HepG2 (cell line): ENCODE data around the gene IFNLR1. TPM values are rescaled to one million over a fixed set of nuclear protein-coding genes. Genes with fewer than 3 reads are reported as not detected.
A peak's percentile ranks its signal among the peaks of the same experiment; 100 is the strongest.

Experiments used
- ATAC-seq: fragments of 200-7000 bp; cut with Tn5 transposase; 3 replicates; pipeline ENCODE4 v1.9.1; 2020; ENCODE audit warnings: mild to moderate bottlenecking, moderate library complexity
- BruUV-seq: library from RNA; stranded (reverse); fragments of 400-500 nt; replicated peaks from 2 replicates; lab custom pipeline; 2021; lab: Mats Ljungman, UMichigan
- CTCF ChIA-PET: fragments of 300-600 bp; formaldehyde crosslinking; extraction: SDS; loops from one replicate; lab custom pipeline; 2021; ENCODE audit warnings: low total read pairs, inconsistent platforms, low intra/inter-chr PET ratio; lab: Yijun Ruan, JAX
- POLR2A ChIA-PET: fragments of 350-600 bp; sonication (Branson Sonifier 250); formaldehyde crosslinking; loops from one replicate; lab custom pipeline; 2020; ENCODE audit warnings: antibody characterized with exemption, inconsistent platforms; lab: Yijun Ruan, JAX
- DNase-seq: peaks from one replicate; pipeline ENCODE4 v3.0.0-alpha.2; 2015; ENCODE audit warnings: low spot score
- FAIRE-seq: peaks from 3 replicates; lab custom pipeline; 2011; peaks lifted over from hg19 to GRCh38; lab: Jason Lieb, UNC
- H2AFZ ChIP-seq: one replicate; pipeline ENCODE4 v1.6.1; 2011; ENCODE audit warnings: low read length, inconsistent platforms
- H3K27ac ChIP-seq: fragments of 300-600 bp; 3 replicates; pipeline ENCODE4 v1.8.0; 2011; ENCODE audit warnings: mixed run types, mild to moderate bottlenecking, mixed read lengths, low read length, inconsistent platforms; ENCODE audit not compliant: insufficient read depth; ENCODE audit errors: extremely low read length
- H3K27me3 ChIP-seq, 2 experiments: fragments of 200-600 bp in 1 of 2; 2 replicates in 1 of 2; 3 replicates in 1 of 2; pipeline versions ENCODE4 v1.6.0 to v1.8.0; 2011; ENCODE audit warnings: low read length in 2 of 2, mild to moderate bottlenecking in 2 of 2, moderate library complexity in 2 of 2, inconsistent platforms in 1 of 2; ENCODE audit not compliant: insufficient read depth in 2 of 2, control insufficient read depth in 1 of 2
- H3K36me3 ChIP-seq, 2 experiments: fragments of 200-600 bp in 1 of 2; replicated peaks in 1 of 2; 2 replicates in 1 of 2; 3 replicates in 1 of 2; pipeline versions ENCODE4 v1.5.1 to v1.8.0; 2011; ENCODE audit warnings: low read length in 2 of 2, inconsistent platforms in 1 of 2; ENCODE audit not compliant: insufficient read depth in 2 of 2, control insufficient read depth in 1 of 2
- H3K4me1 ChIP-seq: 2 replicates; pipeline ENCODE4 v1.5.1; 2012; ENCODE audit warnings: low read length, inconsistent platforms; ENCODE audit not compliant: insufficient read depth
- H3K4me2 ChIP-seq: 2 replicates; pipeline ENCODE4 v1.6.0; 2011; ENCODE audit warnings: low read depth, low read length, inconsistent platforms
- H3K4me3 ChIP-seq, 3 experiments: fragments of 200-600 bp in 1 of 3; sonication (generic), shearing (Covaris generic) in 1 of 3; replicated peaks in 1 of 3; 2 replicates each; pipeline ENCODE4 v1.5.1; 2011 to 2016; ENCODE audit warnings: low read length in 3 of 3, inconsistent platforms in 2 of 3, low read depth in 2 of 3, mild to moderate bottlenecking in 2 of 3, control low read depth in 1 of 3, mixed read lengths in 1 of 3; ENCODE audit not compliant: insufficient read depth in 1 of 3
- H3K79me2 ChIP-seq: one replicate; pipeline ENCODE4 v1.6.1; 2011; ENCODE audit warnings: low read length, inconsistent platforms; ENCODE audit not compliant: insufficient read depth
- H3K9ac ChIP-seq: 2 replicates; pipeline ENCODE4 v1.6.0; 2011; ENCODE audit warnings: mild to moderate bottlenecking, low read depth, low read length, inconsistent platforms; ENCODE audit not compliant: insufficient read depth
- H3K9me3 ChIP-seq: 2 replicates; pipeline ENCODE4 v1.5.1; 2012; ENCODE audit warnings: mild to moderate bottlenecking, low read length
- H4K20me1 ChIP-seq: 2 replicates; pipeline ENCODE4 v1.6.0; 2011; ENCODE audit warnings: inconsistent platforms, mild to moderate bottlenecking, low read length, moderate library complexity; ENCODE audit not compliant: insufficient read depth
- AKAP8 ChIP-seq: sonication (generic); formaldehyde crosslinking; IDR thresholded peaks from 2 replicates; pipeline ENCODE4 v1.5.1; 2020; ENCODE audit warnings: mild to moderate bottlenecking, missing genetic modification reagents
- ATF7 ChIP-seq, 2 experiments: fragments of 450-650 bp in 1 of 2; sonication (generic) in 1 of 2; formaldehyde crosslinking in 1 of 2; IDR thresholded peaks; 2 replicates each; pipeline versions ENCODE4 v1.4.0 to v1.6.1; 2016 to 2020; ENCODE audit warnings: antibody characterized with exemption in 1 of 2, mild to moderate bottlenecking in 1 of 2, missing genetic modification reagents in 1 of 2
- BORCS8-MEF2B ChIP-seq: sonication (generic); formaldehyde crosslinking; IDR thresholded peaks from 2 replicates; pipeline ENCODE4 v1.8.0; 2022; ENCODE audit warnings: mild to moderate bottlenecking, missing genetic modification reagents
- DPF2 ChIP-seq: sonication (generic); formaldehyde crosslinking; IDR thresholded peaks from 2 replicates; pipeline ENCODE4 v1.4.0; 2020; ENCODE audit warnings: mild to moderate bottlenecking, low read depth, missing genetic modification reagents, borderline replicate concordance
- MAFG ChIP-seq: sonication (generic); formaldehyde crosslinking; IDR thresholded peaks from 2 replicates; pipeline ENCODE4 v1.5.1; 2020; ENCODE audit warnings: mild to moderate bottlenecking, missing genetic modification reagents
- RAD51 ChIP-seq: fragments of 450-650 bp; IDR thresholded peaks from 2 replicates; pipeline ENCODE4 v1.6.1; 2016; ENCODE audit warnings: borderline replicate concordance
- SALL1 ChIP-seq: sonication (generic); formaldehyde crosslinking; IDR thresholded peaks from 2 replicates; pipeline ENCODE4 v1.8.0; 2022; ENCODE audit warnings: mild to moderate bottlenecking, missing genetic modification reagents
- SPEN ChIP-seq: sonication (generic); formaldehyde crosslinking; IDR thresholded peaks from 2 replicates; pipeline ENCODE4 v1.5.1; 2020; ENCODE audit warnings: low read depth, mild to moderate bottlenecking, missing genetic modification reagents
- TCF12 ChIP-seq, 2 experiments: fragments of 450-650 bp in 1 of 2; sonication (generic) in 1 of 2; formaldehyde crosslinking in 1 of 2; IDR thresholded peaks; 2 replicates each; pipeline versions ENCODE4 v1.6.1 to v1.8.0; 2017 to 2022; ENCODE audit warnings: antibody characterized with exemption in 1 of 2, mild to moderate bottlenecking in 1 of 2, missing genetic modification reagents in 1 of 2, moderate library complexity in 1 of 2
- ZBTB8A ChIP-seq: sonication (generic); formaldehyde crosslinking; IDR thresholded peaks from 2 replicates; pipeline ENCODE4 v1.4.0; 2020; ENCODE audit warnings: mild to moderate bottlenecking, low read depth, missing genetic modification reagents, borderline replicate concordance
- ZMYM3 ChIP-seq: sonication (generic); formaldehyde crosslinking; IDR thresholded peaks from 2 replicates; pipeline ENCODE4 v1.5.1; 2020; ENCODE audit warnings: mild to moderate bottlenecking, missing genetic modification reagents
- ZNF256 ChIP-seq: sonication (generic); formaldehyde crosslinking; conservative IDR thresholded peaks from 2 replicates; pipeline ENCODE4 v1.4.0; 2020; ENCODE audit warnings: missing genetic modification reagents
- ZNF431 ChIP-seq: sonication (generic); formaldehyde crosslinking; IDR thresholded peaks from 2 replicates; pipeline ENCODE4 v1.9.0; 2022; ENCODE audit warnings: missing genetic modification reagents, low read depth, mild to moderate bottlenecking, borderline replicate concordance
- ZNF484 ChIP-seq: sonication (generic); formaldehyde crosslinking; IDR thresholded peaks from 2 replicates; pipeline ENCODE4 v1.5.1; 2020; ENCODE audit warnings: mild to moderate bottlenecking, low read depth, missing genetic modification reagents, borderline replicate concordance
- ZNF577 ChIP-seq: sonication (generic); formaldehyde crosslinking; IDR thresholded peaks from 2 replicates; pipeline ENCODE4 v1.4.0; 2020; ENCODE audit warnings: mild to moderate bottlenecking, low read depth, missing genetic modification reagents, borderline replicate concordance
- WGBS: methylation state at CpG from one replicate; pipeline ENCODE4 v1.1.6; 2017; ENCODE audit warnings: low lambda C conversion rate; 5-methylcytosine and 5-hydroxymethylcytosine counted together
- in situ Hi-C: cut with HindIII; loops from 2 replicates; pipeline ENCODE4 v1.10.0; 2017; ENCODE audit warnings: low pct_unique_long_range_greater_than_20kb; ENCODE audit not compliant: extremely low pct_ligation_motif_present
- intact Hi-C: fragments of 100-400 bp; cut with micrococcal nuclease; formaldehyde crosslinking; loops from one replicate; pipeline ENCODE4 v1.10.0; 2022; ENCODE audit not compliant: unreplicated experiment
- polyA plus RNA-seq, 8 experiments: library from polyadenylated mRNA; depleted of rRNA in 3 of 8; stranded (reverse) in 7 of 8; unstranded in 1 of 8; fragments of >200 nt; fragmentation: Illumina TruSeq in 4 of 8; extraction: Trizol in 4 of 8; gene quantifications; 2 replicates each; pipeline versions ENCODE4 v1.2.1 to v1.2.3, GENCODE V29; 2011 to 2016; ENCODE audit warnings: low read depth in 4 of 8, missing spikeins in 1 of 8, mixed read lengths in 1 of 8; ENCODE audit not compliant: insufficient read depth in 1 of 8
- total RNA-seq, 5 experiments: library from RNA; depleted of rRNA; stranded (reverse); fragments of >200 nt; fragmentation: Illumina TruSeq; extraction: Trizol; gene quantifications; 2 replicates each; pipeline ENCODE4 v1.2.3, GENCODE V29; 2016; ENCODE audit warnings: low read depth in 1 of 5
- TF ChIP-seq, protein P1 (sequence below): sonication (generic); formaldehyde crosslinking; IDR thresholded peaks from 2 replicates; pipeline ENCODE4 v1.5.1; 2020; ENCODE audit warnings: mild to moderate bottlenecking, missing genetic modification reagents

IFNLR1 gene
- total and polyA plus RNA-seq, 2 of the 13 experiments (the other 11 are each of a cell fraction or from before 2014, with no cell fraction given) = 3.8 to 8.5 TPM

GRCh38 chr1:24190983-24191461 is 3.9 kb upstream of the IFNLR1 start:
- ChIA-PET CTCF (no interaction called here), POLR2A (interaction anchor here (1.2 to 1.8 kb wide), 3 partner anchors 36 to 48 kb away, joined by 4 to 7 read pairs (median 5); partner anchors contain the start of gene IL22RA1)
- in situ Hi-C loops = no loop called here
- H4K20me1 ChIP-seq = no peaks in the 10 kb centered on the region
- no peak for DNase-seq
- no peaks in the 10 kb centered on the region for H3K9me3 ChIP-seq
- TF ChIP-seq SPEN (CRISPR knock-in tag) = no peak
- TF ChIP-seq ZNF431 = 0 out of 2 replicates have a peak, but pooled peaks have one; percentile 33
- no peaks in the 10 kb centered on the region for H3K27me3 ChIP-seq
- H3K4me1 ChIP-seq = peaks cover 55% of the 10 kb centered on the region
- no peak overlapping the region for H2AFZ ChIP-seq
- BruUV-seq = no TSS peak
- H3K79me2 ChIP-seq = no peaks in the 10 kb centered on the region
- peak overlapping the region; percentile 75 for H3K4me2 ChIP-seq
- H3K9ac ChIP-seq = no peak overlapping the region
- H3K36me3 ChIP-seq = no peaks in the 10 kb centered on the region
- intact Hi-C loops = loop anchor here (10.0 kb wide), 1 partner anchor 444 kb away; no protein-coding TSS in a partner anchor
- WGBS = 65% methylated on average over 3 of the region's 3 CpGs
- no peak overlapping the region for H3K4me3 ChIP-seq
- H3K27ac ChIP-seq = no peak overlapping the region
- ATAC-seq = no peak
- FAIRE-seq = no peak

DNA sequence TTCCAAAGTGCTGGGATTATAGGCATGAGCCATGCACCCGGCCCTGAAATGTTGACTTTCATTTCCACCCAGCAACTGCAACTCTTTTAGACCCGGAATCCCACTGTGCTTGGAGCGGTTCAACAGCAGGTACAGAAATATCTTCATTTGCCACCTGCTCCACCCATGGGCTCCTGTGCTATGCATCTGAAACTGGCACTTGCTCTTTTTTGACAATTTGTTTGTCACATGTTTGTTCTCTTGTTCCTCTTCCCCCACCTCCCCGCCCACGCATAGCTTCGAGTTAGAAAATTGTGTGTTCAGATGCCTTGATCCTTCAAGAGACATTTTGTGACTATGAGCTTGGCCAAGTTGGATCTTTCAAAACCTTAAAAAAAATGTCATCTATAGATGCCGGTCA is 2.4 kb upstream of the IFNLR1 start:
- intact Hi-C loops (loop anchor here (5.0 kb wide), 2 partner anchors 37 to 77 kb away; partner anchors contain the start of gene MYOM3), in situ Hi-C loops (no loop called here)
- Histone ChIP-seq H3K4me2 (no peak overlapping the region), H3K9me3 (no peaks in the 10 kb centered on the region), H3K4me1 (peaks cover 70% of the 10 kb centered on the region), H2AFZ (no peak overlapping the region), H3K27ac (no peak overlapping the region), H3K79me2 (peaks cover 3% of the 10 kb centered on the region), H3K4me3 (no peak overlapping the region), H4K20me1 (no peaks in the 10 kb centered on the region), H3K36me3 (no peaks in the 10 kb centered on the region), H3K9ac (no peak overlapping the region), H3K27me3 (no peaks in the 10 kb centered on the region)
- FAIRE-seq (no peak), DNase-seq (no peak), ATAC-seq (no peak)
- POLR2A ChIA-PET = interaction anchor here (1.1 to 1.8 kb wide), 3 partner anchors 39 to 365 kb away, joined by 3 to 7 read pairs (median 4); partner anchors contain the start of gene IL22RA1
- CTCF ChIA-PET = no interaction called here
- no TSS peak for BruUV-seq
- 57% methylated on average over 7 of the region's 7 CpGs for WGBS
- TF ChIP-seq SALL1 (CRISPR knock-in tag) (no peak), ATF7 (IDR thresholded peaks at IDR 0.05) (no peak), ATF7 (CRISPR knock-in tag; IDR thresholded peaks at IDR 0.05) (no peak), ZNF484 (CRISPR knock-in tag) (no peak), TCF12 (IDR thresholded peaks at IDR 0.05) (no peak), TCF12 (CRISPR knock-in tag; IDR thresholded peaks at IDR 0.05) (no peak), ZNF577 (CRISPR knock-in tag) (no peak), AKAP8 (CRISPR knock-in tag) (no peak), ZNF256 (CRISPR knock-in tag) (no peak), BORCS8-MEF2B (no peak), DPF2 (CRISPR knock-in tag) (no peak), ZBTB8A (CRISPR knock-in tag) (no peak), MAFG (CRISPR knock-in tag) (no peak), ZMYM3 (no peak), RAD51 (no peak)
- TF ChIP-seq, protein P1, sequence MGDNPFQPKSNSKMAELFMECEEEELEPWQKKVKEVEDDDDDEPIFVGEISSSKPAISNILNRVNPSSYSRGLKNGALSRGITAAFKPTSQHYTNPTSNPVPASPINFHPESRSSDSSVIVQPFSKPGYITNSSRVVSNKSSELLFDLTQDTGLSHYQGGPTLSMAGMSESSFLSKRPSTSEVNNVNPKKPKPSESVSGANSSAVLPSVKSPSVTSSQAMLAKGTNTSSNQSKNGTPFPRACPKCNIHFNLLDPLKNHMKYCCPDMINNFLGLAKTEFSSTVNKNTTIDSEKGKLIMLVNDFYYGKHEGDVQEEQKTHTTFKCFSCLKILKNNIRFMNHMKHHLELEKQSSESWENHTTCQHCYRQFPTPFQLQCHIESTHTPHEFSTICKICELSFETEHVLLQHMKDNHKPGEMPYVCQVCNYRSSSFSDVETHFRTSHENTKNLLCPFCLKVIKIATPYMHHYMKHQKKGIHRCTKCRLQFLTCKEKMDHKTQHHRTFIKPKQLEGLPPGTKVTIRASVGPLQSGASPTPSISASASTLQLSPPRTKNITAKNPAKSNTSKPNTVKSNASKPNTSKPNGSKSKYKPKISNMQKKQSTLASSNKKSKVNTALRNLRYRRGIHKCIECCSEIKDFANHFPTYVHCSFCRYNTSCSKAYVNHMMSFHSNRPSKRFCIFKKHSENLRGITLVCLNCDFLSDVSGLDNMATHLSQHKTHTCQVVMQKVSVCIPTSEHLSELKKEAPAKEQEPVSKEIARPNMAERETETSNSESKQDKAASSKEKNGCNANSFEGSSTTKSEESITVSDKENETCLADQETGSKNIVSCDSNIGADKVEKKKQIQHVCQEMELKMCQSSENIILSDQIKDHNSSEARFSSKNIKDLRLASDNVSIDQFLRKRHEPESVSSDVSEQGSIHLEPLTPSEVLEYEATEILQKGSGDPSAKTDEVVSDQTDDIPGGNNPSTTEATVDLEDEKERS (CRISPR knock-in tag) = no peak
